Thoracic aorta (tissue), 2 donors: ENCODE results near the gene CD72. TPM values are rescaled to one million over a fixed set of nuclear protein-coding genes. Genes with fewer than 3 reads are reported as not detected.

Source experiments
- ATAC-seq: fragments of 150-250 bp; one replicate; pipeline ENCODE4 v1.8.0; 2017; ENCODE audit warnings: low read depth; ENCODE audit not compliant: insufficient number of reproducible peaks, low FRiP score
- DNase-seq: peaks from one replicate; pipeline ENCODE4 v3.0.0-alpha.2; 2020; ENCODE audit warnings: low spot score
- H3K27ac ChIP-seq, 2 donors: fragments of 200-600 bp; sonication (generic); 1 replicate in 1 of 2; 2 replicates in 1 of 2; pipeline ENCODE4 v1.5.1; 2016; ENCODE audit warnings: mild to moderate bottlenecking in 2 of 2, moderate library complexity in 2 of 2
- H3K27me3 ChIP-seq: fragments of 200-600 bp; sonication (generic); replicated peaks from 2 replicates; pipeline ENCODE4 v1.6.0; 2016; ENCODE audit warnings: mild to moderate bottlenecking; ENCODE audit not compliant: insufficient read depth
- H3K36me3 ChIP-seq: fragments of 200-600 bp; sonication (generic); one replicate; pipeline ENCODE4 v1.5.1; 2016
- H3K4me1 ChIP-seq, 2 donors: fragments of 200-600 bp; sonication (generic); 1 replicate in 1 of 2; 2 replicates in 1 of 2; pipeline versions ENCODE4 v1.5.1 to v1.6.0; 2016; ENCODE audit warnings: low read depth in 2 of 2, mild to moderate bottlenecking in 1 of 2; ENCODE audit not compliant: control insufficient read depth in 1 of 2
- H3K4me3 ChIP-seq: fragments of 200-600 bp; sonication (generic); 2 replicates; pipeline ENCODE4 v1.5.1; 2016; ENCODE audit warnings: mild to moderate bottlenecking
- H3K9me3 ChIP-seq: fragments of 200-600 bp; sonication (generic); 2 replicates; pipeline ENCODE4 v1.5.1; 2016
- CTCF ChIP-seq: fragments of 200-600 bp; sonication (generic); IDR thresholded peaks from one replicate; pipeline ENCODE4 v1.5.1; 2019; ENCODE audit warnings: antibody characterized with exemption
- total RNA-seq, 2 donors: library from RNA; depleted of rRNA; stranded (reverse); fragments of >200 nt; gene quantifications; one replicate each; pipeline versions ENCODE4 v1.1.0 to v1.2.3, GENCODE V29; 2016

The CD72 gene
- 1 to 10 TPM; 2.2 to 9.9 TPM for total RNA-seq

- Histone ChIP-seq H3K27me3 (no peaks in the 10 kb centered on the region), H3K36me3 (no peaks in the 10 kb centered on the region), H3K4me1 (peaks cover 0 to 5% of the 10 kb centered on the region in 2 donors), H3K27ac (peak within 1 kb of the TSS in 1 of 2 donors; percentile 21), H3K4me3 (peak within 1 kb of the TSS; percentile 70), H3K9me3 (no peaks in the 10 kb centered on the region)
- DNase-seq (no peak), ATAC-seq (no peak)
- no peak for TF ChIP-seq CTCF
These were observed at the start of gene CD72 for GRCh38 chr9:35618325-35618727. Gene CD72, minus strand, starts transcription at chr9:35618413. Its CDS starts 110 bp downstream, at chr9:35618303.

GRCh38 chr9:35667939-35668338 is 49.7 kb upstream of the CD72 start:
- no peaks in the 10 kb centered on the region for H3K27me3 ChIP-seq
- no peak overlapping the region for H3K4me3 ChIP-seq
- ATAC-seq = no peak
- H3K9me3 ChIP-seq = no peaks in the 10 kb centered on the region
- H3K36me3 ChIP-seq = no peaks in the 10 kb centered on the region
- no peak for TF ChIP-seq CTCF
- H3K27ac ChIP-seq = no peak overlapping the region
- H3K4me1 ChIP-seq = peaks cover 12 to 21% of the 10 kb centered on the region in 2 donors
- no peak for DNase-seq

GRCh38 chr9:35666549-35666948 is 48.3 kb upstream of the CD72 start:
- H3K4me1 ChIP-seq = peaks cover 17 to 32% of the 10 kb centered on the region in 2 donors
- H3K36me3 ChIP-seq = no peaks in the 10 kb centered on the region
- no peaks in the 10 kb centered on the region for H3K27me3 ChIP-seq
- H3K27ac ChIP-seq = no peak overlapping the region
- ATAC-seq (no peak), DNase-seq (no peak)
- no peak for TF ChIP-seq CTCF
- no peaks in the 10 kb centered on the region for H3K9me3 ChIP-seq
- no peak overlapping the region for H3K4me3 ChIP-seq

GRCh38 chr9:35666045-35666444 is 47.8 kb upstream of the CD72 start:
- H3K27me3 ChIP-seq = no peaks in the 10 kb centered on the region
- H3K4me1 ChIP-seq = peaks cover 21 to 37% of the 10 kb centered on the region in 2 donors
- H3K9me3 ChIP-seq = no peaks in the 10 kb centered on the region
- no peaks in the 10 kb centered on the region for H3K36me3 ChIP-seq
- no peak overlapping the region for H3K27ac ChIP-seq
- ATAC-seq = no peak
- H3K4me3 ChIP-seq = no peak overlapping the region
- no peak for TF ChIP-seq CTCF
- DNase-seq = no peak

GRCh38 chr9:35665471-35665818 is 47.2 kb upstream of the CD72 start:
- Histone ChIP-seq H3K27me3 (no peaks in the 10 kb centered on the region), H3K9me3 (no peaks in the 10 kb centered on the region), H3K27ac (peak overlapping the region in 1 of 2 donors; percentile 99), H3K36me3 (peaks cover 4% of the 10 kb centered on the region), H3K4me1 (peaks cover 26 to 43% of the 10 kb centered on the region in 2 donors), H3K4me3 (peak overlapping the region; percentile 73)
- ATAC-seq (no peak), DNase-seq (no peak)
- no peak for TF ChIP-seq CTCF
